Left lung (tissue), 10 donors: Measurements from ENCODE around the gene HSF2BP. TPM values are rescaled to one million over a fixed set of nuclear protein-coding genes. Genes with fewer than 3 reads are reported as not detected.

Experiments
- ATAC-seq: fragments of 200-7000 bp; cut with Tn5 transposase; one replicate; pipeline ENCODE4 v1.9.1; 2020; ENCODE audit warnings: moderate library complexity
- DNase-seq, 4 donors: peaks; one replicate each; pipeline ENCODE4 v3.0.0-alpha.2; 2013 to 2020
- H3K27ac ChIP-seq, 2 donors: fragments of 200-600 bp; sonication (generic) in 1 of 2; one replicate each; pipeline versions ENCODE4 v1.5.0 to v1.8.0; 2020 to 2021
- H3K27me3 ChIP-seq, 2 donors: fragments of 200-600 bp; sonication (generic) in 1 of 2; one replicate each; pipeline versions ENCODE4 v1.5.0 to v1.8.0; 2020 to 2021
- H3K36me3 ChIP-seq, 2 donors: fragments of 200-600 bp; sonication (generic) in 1 of 2; one replicate each; pipeline versions ENCODE4 v1.5.0 to v1.8.0; 2020 to 2021
- H3K4me1 ChIP-seq, 2 donors: fragments of 200-600 bp; one replicate each; pipeline ENCODE4 v1.8.0; 2021
- H3K4me3 ChIP-seq, 2 donors: fragments of 200-600 bp; sonication (generic) in 1 of 2; one replicate each; pipeline versions ENCODE4 v1.5.0 to v1.8.0; 2020 to 2021; ENCODE audit warnings: mild to moderate bottlenecking in 1 of 2
- H3K9me3 ChIP-seq, 2 donors: fragments of 200-600 bp; sonication (generic) in 1 of 2; one replicate each; pipeline versions ENCODE4 v1.5.0 to v1.8.0; 2020 to 2021
- CTCF ChIP-seq, 2 donors: fragments of 200-600 bp; sonication (generic) in 1 of 2; IDR thresholded peaks; one replicate each; pipeline versions ENCODE4 v1.5.0 to v1.8.0; 2021; ENCODE audit warnings: antibody characterized with exemption in 2 of 2
- intact Hi-C, 2 donors: fragments of 100-400 bp; cut with DNase I; formaldehyde crosslinking; loops; one replicate each; pipeline versions ENCODE4 v1.11.2 to v1.14.2; 2022
- polyA plus RNA-seq, 6 donors: library from polyadenylated mRNA; unstranded; fragments of 120-200 nt; gene quantifications; one replicate each; pipeline ENCODE4 v1.2.1, GENCODE V29; 2013; ENCODE audit not compliant: insufficient read length in 6 of 6
- total RNA-seq, 2 donors: library from RNA; stranded (reverse); fragmentation: NEBNext Ultra II Directional; extraction: Animal tissue kit (Norgen Biotek cat#: 25700); gene quantifications; one replicate each; pipeline ENCODE4 v1.2.1, GENCODE V29; 2021
- donor health status: DM: no; HTN: yes; CAD: no.
- donor health status: DM: no; HTN: no; CAD: no.

The HSF2BP gene
- total and polyA plus RNA-seq, 8 donors: 0.29 to 1.7 (median 1.2) TPM

GRCh38 chr21:43696214-43696613, 36.9 kb upstream of the HSF2BP start:
- Histone ChIP-seq H3K9me3 (no peaks in the 10 kb centered on the region), H3K4me1 (no peaks in the 10 kb centered on the region), H3K27me3 (no peaks in the 10 kb centered on the region), H3K4me3 (no peak overlapping the region), H3K36me3 (peaks cover 0 to 51% of the 10 kb centered on the region in 2 donors), H3K27ac (no peak overlapping the region)
- intact Hi-C loops: no loop called here
- TF ChIP-seq CTCF (IDR thresholded peaks at IDR 0.05): no peak
- no peak for ATAC-seq
- no peak for DNase-seq

- no peaks in the 10 kb centered on the region for H3K9me3 ChIP-seq
- no peak overlapping the region for H3K4me3 ChIP-seq
- intact Hi-C loops: no loop called here
- no peak for ATAC-seq
- no peak overlapping the region for H3K27ac ChIP-seq
- no peaks in the 10 kb centered on the region for H3K27me3 ChIP-seq
- no peak for DNase-seq
- H3K36me3 ChIP-seq: peaks cover 0 to 67% of the 10 kb centered on the region in 2 donors
- H3K4me1 ChIP-seq: no peaks in the 10 kb centered on the region
- no peak for TF ChIP-seq CTCF (IDR thresholded peaks at IDR 0.05)
Measured at GRCh38 chr21:43694437-43695079, 35.3 kb upstream of the HSF2BP start.

- no peak for TF ChIP-seq CTCF (IDR thresholded peaks at IDR 0.05)
- Histone ChIP-seq H3K27ac (no peak overlapping the region), H3K36me3 (peaks cover 0 to 73% of the 10 kb centered on the region in 2 donors), H3K27me3 (no peaks in the 10 kb centered on the region), H3K4me3 (no peak overlapping the region), H3K4me1 (no peaks in the 10 kb centered on the region), H3K9me3 (no peaks in the 10 kb centered on the region)
- ATAC-seq (no peak), DNase-seq (no peak)
- intact Hi-C loops: no loop called here
Measured at GRCh38 chr21:43693981-43694380, 34.7 kb upstream of the HSF2BP start.

- Histone ChIP-seq H3K27me3 (no peaks in the 10 kb centered on the region), H3K9me3 (no peaks in the 10 kb centered on the region), H3K36me3 (peaks cover 0 to 83% of the 10 kb centered on the region in 2 donors), H3K4me3 (no peak overlapping the region), H3K27ac (no peak overlapping the region), H3K4me1 (no peaks in the 10 kb centered on the region)
- DNase-seq (no peak), ATAC-seq (no peak)
- intact Hi-C loops: no loop called here
- TF ChIP-seq CTCF (IDR thresholded peaks at IDR 0.05): no peak
Measured at GRCh38 chr21:43692949-43693348, 33.7 kb upstream of the HSF2BP start.

GRCh38 chr21:43691801-43692200, 32.5 kb upstream of the HSF2BP start:
- no peak overlapping the region for H3K27ac ChIP-seq
- no peaks in the 10 kb centered on the region for H3K27me3 ChIP-seq
- DNase-seq: no peak
- intact Hi-C loops: no loop called here
- no peak for TF ChIP-seq CTCF (IDR thresholded peaks at IDR 0.05)
- H3K9me3 ChIP-seq: no peaks in the 10 kb centered on the region
- no peaks in the 10 kb centered on the region for H3K4me1 ChIP-seq
- no peak overlapping the region for H3K4me3 ChIP-seq
- H3K36me3 ChIP-seq: peaks cover 3 to 95% of the 10 kb centered on the region in 2 donors
- ATAC-seq: no peak
